Liver (tissue), 9 donors: Measurements from ENCODE around the gene PTPRC. TPM values are rescaled to one million over a fixed set of nuclear protein-coding genes. Genes with fewer than 3 reads are reported as not detected.

Experiments used
- DNase-seq: peaks from one replicate; pipeline ENCODE4 v3.0.0-alpha.2; 2017; ENCODE audit warnings: low spot score
- H3K27ac ChIP-seq, 2 donors: one replicate each; pipeline ENCODE4 v1.7.0; 2013; ENCODE audit warnings: inconsistent platforms in 2 of 2, low read length in 2 of 2, control low read depth in 1 of 2, low read depth in 1 of 2, mild to moderate bottlenecking in 1 of 2
- H3K27me3 ChIP-seq, 4 donors: one replicate each; pipeline versions ENCODE4 v1.6.1 to v1.7.0; 2013; ENCODE audit warnings: low read length in 3 of 4, inconsistent platforms in 1 of 4, mild to moderate bottlenecking in 1 of 4, moderate library complexity in 1 of 4; ENCODE audit not compliant: control insufficient read depth in 4 of 4, insufficient read depth in 4 of 4
- H3K36me3 ChIP-seq, 4 donors: one replicate each; pipeline versions ENCODE4 v1.6.1 to v1.7.0; 2013; ENCODE audit warnings: low read length in 3 of 4, mild to moderate bottlenecking in 3 of 4, low read depth in 1 of 4, moderate library complexity in 1 of 4; ENCODE audit not compliant: control insufficient read depth in 4 of 4, insufficient read depth in 3 of 4
- H3K4me1 ChIP-seq, 4 donors: one replicate each; pipeline versions ENCODE4 v1.6.1 to v1.7.0; 2013; ENCODE audit warnings: low read length in 3 of 4, mild to moderate bottlenecking in 3 of 4, moderate library complexity in 1 of 4; ENCODE audit not compliant: control insufficient read depth in 4 of 4, insufficient read depth in 4 of 4
- H3K4me3 ChIP-seq, 3 donors: one replicate each; pipeline versions ENCODE4 v1.6.1 to v1.7.0; 2013; ENCODE audit warnings: low read length in 3 of 3, control low read depth in 1 of 3, low read depth in 1 of 3, mild to moderate bottlenecking in 1 of 3
- H3K9ac ChIP-seq, 2 donors: one replicate each; pipeline ENCODE4 v1.7.0; 2013; ENCODE audit warnings: low read length in 2 of 2, mild to moderate bottlenecking in 2 of 2, moderate library complexity in 2 of 2, control low read depth in 1 of 2, low read depth in 1 of 2
- H3K9me3 ChIP-seq, 4 donors: one replicate each; pipeline versions ENCODE4 v1.6.1 to v1.7.0; 2013; ENCODE audit warnings: low read length in 3 of 4; ENCODE audit not compliant: control insufficient read depth in 4 of 4
- ATF3 ChIP-seq: IDR thresholded peaks from 2 replicates; pipeline ENCODE4 v1.6.1; 2016; ENCODE audit warnings: antibody characterized with exemption
- CTCF ChIP-seq: fragments of 150-350 bp; IDR thresholded peaks from 2 replicates; pipeline ENCODE4 v1.5.1; 2017; ENCODE audit warnings: improper control_type of control experiment, low read depth, low read length; ENCODE audit not compliant: missing input control
- EGR1 ChIP-seq, 2 donors: IDR thresholded peaks; 2 replicates each; pipeline ENCODE4 v1.6.1; 2016 to 2018; ENCODE audit warnings: antibody characterized with exemption in 2 of 2, low read depth in 2 of 2
- FOXA1 ChIP-seq: IDR thresholded peaks from 2 replicates; pipeline ENCODE4 v1.6.1; 2016; ENCODE audit warnings: antibody characterized with exemption
- FOXA2 ChIP-seq: IDR thresholded peaks from 2 replicates; pipeline ENCODE4 v1.6.1; 2016; ENCODE audit warnings: antibody characterized with exemption
- GABPA ChIP-seq, 2 donors: IDR thresholded peaks in 1 of 2; conservative IDR thresholded peaks in 1 of 2; 2 replicates each; pipeline ENCODE4 v1.6.1; 2016; ENCODE audit warnings: antibody characterized with exemption in 2 of 2, mild to moderate bottlenecking in 1 of 2, moderate library complexity in 1 of 2
- HNF4A ChIP-seq, 2 donors: conservative IDR thresholded peaks; 2 replicates each; pipeline ENCODE4 v1.6.1; 2016; ENCODE audit warnings: antibody characterized with exemption in 2 of 2, mild to moderate bottlenecking in 2 of 2
- HNF4G ChIP-seq: IDR thresholded peaks from 2 replicates; pipeline ENCODE4 v1.6.1; 2016; ENCODE audit warnings: antibody characterized with exemption
- JUND ChIP-seq, 2 donors: IDR thresholded peaks; 2 replicates each; pipeline ENCODE4 v1.6.1; 2016; ENCODE audit warnings: antibody characterized with exemption in 2 of 2
- NR2F2 ChIP-seq: IDR thresholded peaks from 2 replicates; pipeline ENCODE4 v1.6.1; 2016; ENCODE audit warnings: antibody characterized with exemption
- RAD21 ChIP-seq, 2 donors: IDR thresholded peaks; 2 replicates each; pipeline ENCODE4 v1.6.1; 2016; ENCODE audit warnings: antibody characterized with exemption in 2 of 2, mild to moderate bottlenecking in 2 of 2
- REST ChIP-seq: IDR thresholded peaks from 2 replicates; pipeline ENCODE4 v1.6.1; 2016; ENCODE audit warnings: antibody characterized with exemption, mild to moderate bottlenecking
- RXRA ChIP-seq, 2 donors: IDR thresholded peaks; 2 replicates each; pipeline ENCODE4 v1.6.1; 2017 to 2018; ENCODE audit warnings: antibody characterized with exemption in 2 of 2, mild to moderate bottlenecking in 1 of 2
- SP1 ChIP-seq: IDR thresholded peaks from 2 replicates; pipeline ENCODE4 v1.6.1; 2018; ENCODE audit warnings: antibody characterized with exemption, mild to moderate bottlenecking
- TAF1 ChIP-seq: conservative IDR thresholded peaks from 2 replicates; pipeline ENCODE4 v1.6.1; 2016; ENCODE audit warnings: antibody characterized with exemption, mild to moderate bottlenecking
- YY1 ChIP-seq: IDR thresholded peaks from 2 replicates; pipeline ENCODE4 v1.6.1; 2016; ENCODE audit warnings: antibody characterized with exemption, mild to moderate bottlenecking
- WGBS: extraction: QIAGEN DNeasy Blood & Tissue Kit; methylation state at CpG from one replicate; pipeline ENCODE4 v1.1.7; 2013; 5-methylcytosine and 5-hydroxymethylcytosine counted together
- polyA plus RNA-seq, 2 donors: library from polyadenylated mRNA; stranded (reverse) in 1 of 2; unstranded in 1 of 2; fragments of 200-250 nt in 1 of 2; fragments of >200 nt in 1 of 2; fragmentation: Nextera tagmentation in 1 of 2; extraction: Ambion mirVana in 1 of 2; gene quantifications; one replicate each; pipeline versions ENCODE4 v1.2.1 to v1.2.3, GENCODE V29; 2013 to 2015
- total RNA-seq, 2 donors: library from RNA; depleted of rRNA; stranded (reverse); fragments of >200 nt; gene quantifications; one replicate each; pipeline ENCODE4 v1.2.3, GENCODE V29; 2014
- TF ChIP-seq, protein P1 (sequence below): IDR thresholded peaks from 2 replicates; pipeline ENCODE4 v1.6.1; 2016; ENCODE audit warnings: antibody characterized with exemption
- donor health status: healthy.
- donor health status: healthy.
- donor health status: healthy.
- donor health status: healthy.
- donor health status: healthy.

The PTPRC gene
- total and polyA plus RNA-seq, 4 donors = 5.8 to 34.1 (median 16.2) TPM

DNA sequence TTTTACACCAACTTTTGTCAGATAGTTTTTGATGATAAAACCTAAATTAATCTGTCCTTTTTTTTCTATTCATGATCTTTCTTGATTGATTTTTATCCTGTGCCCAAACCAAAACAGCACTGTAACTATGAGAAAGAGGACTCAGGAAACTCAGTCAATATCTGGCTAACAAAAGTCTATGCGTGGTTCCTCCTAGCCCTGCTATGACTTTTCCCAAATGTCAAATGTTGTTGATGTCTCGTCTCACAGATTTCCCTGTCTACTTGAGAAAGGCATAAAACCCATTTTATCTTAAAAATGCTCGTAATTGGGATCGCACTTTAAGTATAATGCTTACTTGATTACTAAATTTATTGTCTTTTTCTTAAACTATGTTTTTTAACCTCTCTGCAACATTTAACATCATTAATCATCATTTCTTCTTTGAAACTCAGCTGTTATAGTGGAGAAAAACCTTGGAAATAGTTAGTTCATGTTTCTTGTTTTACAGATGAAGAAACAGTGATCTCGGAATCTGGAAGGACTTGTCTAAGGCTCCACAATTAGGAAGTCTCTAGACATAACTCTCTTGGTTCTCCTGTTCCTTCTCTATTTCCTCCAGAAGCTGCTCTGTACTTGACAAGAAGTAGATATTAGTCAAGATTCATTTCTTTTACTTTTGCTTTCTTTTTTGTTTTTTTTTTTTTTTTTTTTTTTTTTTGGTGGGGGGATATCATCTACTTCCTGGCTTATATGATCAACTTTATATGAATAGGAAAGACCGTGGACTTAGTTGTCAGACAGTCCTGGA lies 26.2 kb upstream of the PTPRC start (continued):
- TF ChIP-seq JUND (IDR thresholded peaks at IDR 0.05) (no peak), FOXA1 (no peak), SP1 (no peak), GABPA (IDR thresholded peaks at IDR 0.05 in 1 of 2, conservative IDR thresholded peaks at IDR 0.05 in 1 of 2) (no peak), FOXA2 (no peak), ATF3 (no peak), NR2F2 (no peak), EGR1 (IDR thresholded peaks at IDR 0.05; ENCODE audit: low read depth in 2 of 2) (no peak)

DNA sequence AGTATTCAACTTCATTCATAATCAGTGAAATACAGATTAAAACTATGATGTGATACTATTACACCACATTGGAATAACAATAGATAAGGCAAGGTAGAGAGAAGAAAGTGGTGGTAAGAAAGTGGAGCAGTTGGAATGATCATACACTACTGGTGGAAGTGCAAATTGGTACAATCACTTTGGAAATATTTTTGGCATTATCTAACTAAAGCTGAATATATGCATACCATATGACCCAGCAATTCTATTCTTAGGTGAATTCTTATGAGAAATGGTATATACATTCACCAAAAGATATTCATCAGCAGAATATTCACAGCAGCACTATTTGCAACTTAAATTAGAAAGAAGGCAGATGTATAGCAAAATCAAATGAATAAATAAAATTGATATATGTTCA lies 21.4 kb upstream of the PTPRC start:
- H3K4me3 ChIP-seq = no peak overlapping the region
- TF ChIP-seq CTCF (no peak), FOXA1 (no peak), SP1 (no peak), JUND (IDR thresholded peaks at IDR 0.05) (no peak), NR2F2 (no peak), TAF1 (no peak)
- DNase-seq = no peak
- no peaks in the 10 kb centered on the region for H3K4me1 ChIP-seq
- no peaks in the 10 kb centered on the region for H3K36me3 ChIP-seq
- no peaks in the 10 kb centered on the region for H3K9me3 ChIP-seq
- H3K27ac ChIP-seq = no peak overlapping the region
- H3K9ac ChIP-seq = no peak overlapping the region
- peaks cover 0 to 3% (median 0%) of the 10 kb centered on the region in 4 donors for H3K27me3 ChIP-seq

- Histone ChIP-seq H3K9ac (no peak overlapping the region), H3K9me3 (no peaks in the 10 kb centered on the region), H3K4me1 (no peaks in the 10 kb centered on the region), H3K4me3 (no peak overlapping the region), H3K36me3 (no peaks in the 10 kb centered on the region), H3K27ac (no peak overlapping the region), H3K27me3 (peaks cover 0 to 3% (median 0%) of the 10 kb centered on the region in 4 donors)
- DNase-seq = no peak
- WGBS = 83% methylated on average over 5 of the region's 5 CpGs
- no peak for TF ChIP-seq HNF4A (conservative IDR thresholded peaks at IDR 0.05)
- TF ChIP-seq FOXA1 = no peak
- TF ChIP-seq REST = no peak
- no peak for TF ChIP-seq RXRA (IDR thresholded peaks at IDR 0.05)
- TF ChIP-seq SP1 = no peak
- TF ChIP-seq ATF3 = no peak
- no peak for TF ChIP-seq HNF4G
- TF ChIP-seq, protein P1, sequence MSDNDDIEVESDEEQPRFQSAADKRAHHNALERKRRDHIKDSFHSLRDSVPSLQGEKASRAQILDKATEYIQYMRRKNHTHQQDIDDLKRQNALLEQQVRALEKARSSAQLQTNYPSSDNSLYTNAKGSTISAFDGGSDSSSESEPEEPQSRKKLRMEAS = no peak
- TF ChIP-seq YY1 = no peak
- TF ChIP-seq RAD21 (IDR thresholded peaks at IDR 0.05) = no peak
- TF ChIP-seq GABPA (IDR thresholded peaks at IDR 0.05 in 1 of 2, conservative IDR thresholded peaks at IDR 0.05 in 1 of 2) = no peak
Observed at GRCh38 chr1:198619375-198620140, 19.3 kb upstream of the PTPRC start.
